GM18520 (cell line): ENCODE results near the gene PRDM15.

Source experiments
- ATAC-seq: cut with Tn5 transposase; IDR thresholded peaks from one replicate; pipeline ENCODE4 v1.9.1; 2021; ENCODE audit not compliant: unreplicated experiment

The PRDM15 gene

DNA sequence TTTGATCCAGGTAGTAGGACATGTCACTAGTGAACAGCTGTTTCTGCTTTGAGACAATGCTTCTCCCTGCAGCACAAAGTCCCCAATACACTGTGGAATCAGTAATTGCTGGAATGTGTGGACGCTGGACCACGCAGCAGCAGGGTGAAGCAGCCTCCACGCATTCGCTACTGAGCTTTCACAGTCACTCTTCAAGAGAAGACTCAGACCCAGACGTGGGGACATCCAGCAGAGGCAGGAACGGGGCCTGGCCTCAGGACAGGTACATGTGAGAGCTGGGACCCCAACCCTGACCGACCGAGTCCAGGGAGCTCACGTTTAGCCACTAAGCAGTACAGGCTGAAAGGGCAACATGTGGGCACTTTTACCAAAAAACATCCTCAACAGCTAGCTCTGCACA lies 34.1 kb upstream of the PRDM15 start:
- no peak for ATAC-seq

DNA sequence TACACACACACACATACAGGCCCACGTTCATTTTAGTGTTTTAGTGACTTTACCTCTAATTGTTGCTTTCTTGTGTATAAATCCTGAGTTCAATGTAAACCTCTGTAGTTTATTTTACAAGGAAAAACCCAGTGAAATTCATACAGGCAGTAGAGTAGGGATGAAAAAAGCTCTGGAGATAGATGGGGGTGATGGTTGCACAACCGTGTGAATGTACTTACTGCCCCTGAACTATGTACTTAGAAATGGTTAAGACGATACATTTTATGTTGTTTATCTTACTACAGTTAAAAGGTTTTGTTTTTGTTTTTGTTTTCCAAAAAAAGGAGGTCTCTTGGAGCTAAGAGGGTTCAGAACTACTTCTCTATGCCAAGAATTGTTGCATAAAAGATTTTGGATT lies 29.7 kb upstream of the PRDM15 start:
- ATAC-seq = no peak

DNA sequence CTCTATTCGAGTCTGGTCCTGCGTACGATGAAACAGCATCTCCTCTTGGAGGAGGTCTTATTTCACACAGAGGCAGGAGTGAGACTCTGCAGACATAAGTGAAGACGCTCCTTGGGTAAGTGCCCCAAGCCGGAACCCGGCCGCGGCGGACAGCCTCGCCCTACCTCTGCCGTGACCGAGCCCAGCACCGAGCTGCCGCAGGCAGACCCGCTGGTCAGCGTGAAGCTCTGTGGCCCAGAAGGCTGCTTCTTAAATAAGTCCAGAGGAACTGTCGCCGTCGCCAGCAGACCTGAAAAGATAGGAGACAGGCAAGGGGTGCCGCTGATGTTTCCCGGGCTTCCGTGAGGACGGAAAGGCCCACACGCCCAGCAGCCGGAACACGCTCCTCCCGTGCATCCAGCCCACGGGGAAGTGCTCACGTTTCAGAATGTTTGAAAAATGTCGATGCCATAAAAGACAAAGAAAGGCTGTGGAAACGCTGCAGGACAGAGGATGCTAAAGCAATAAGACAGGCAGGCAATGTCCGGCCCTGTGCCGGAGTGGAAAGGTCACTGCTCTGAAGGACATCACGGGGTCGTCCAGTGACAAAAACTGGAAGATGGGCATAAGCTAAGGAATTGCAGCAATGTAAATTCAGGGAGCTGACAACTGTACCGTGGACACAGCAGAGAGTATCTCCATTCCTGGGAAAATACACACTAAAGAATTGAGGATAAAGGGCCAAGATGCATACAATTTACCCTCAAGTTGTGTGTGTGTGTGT lies 28.5 kb upstream of the PRDM15 start:
- ATAC-seq = no peak

DNA sequence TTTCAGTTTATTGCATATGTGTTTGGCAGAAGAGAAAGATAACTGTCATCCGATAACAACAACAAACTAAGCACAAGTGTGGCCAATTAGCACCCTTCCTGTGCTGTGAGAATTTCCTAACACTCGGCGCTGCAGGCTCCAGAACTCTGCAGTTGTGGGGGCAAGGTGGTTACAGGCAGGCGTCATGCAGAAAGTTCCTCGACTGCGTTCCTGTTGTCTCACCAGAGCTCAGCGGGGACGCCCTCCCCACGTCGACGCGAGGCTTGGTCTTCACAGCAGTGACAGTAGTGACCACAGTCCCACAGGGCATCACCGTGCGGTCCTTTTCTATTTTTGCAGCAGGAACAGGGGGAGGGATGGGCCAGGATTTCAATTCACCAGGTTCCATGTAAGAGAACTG lies 27.6 kb upstream of the PRDM15 start:
- ATAC-seq = no peak

DNA sequence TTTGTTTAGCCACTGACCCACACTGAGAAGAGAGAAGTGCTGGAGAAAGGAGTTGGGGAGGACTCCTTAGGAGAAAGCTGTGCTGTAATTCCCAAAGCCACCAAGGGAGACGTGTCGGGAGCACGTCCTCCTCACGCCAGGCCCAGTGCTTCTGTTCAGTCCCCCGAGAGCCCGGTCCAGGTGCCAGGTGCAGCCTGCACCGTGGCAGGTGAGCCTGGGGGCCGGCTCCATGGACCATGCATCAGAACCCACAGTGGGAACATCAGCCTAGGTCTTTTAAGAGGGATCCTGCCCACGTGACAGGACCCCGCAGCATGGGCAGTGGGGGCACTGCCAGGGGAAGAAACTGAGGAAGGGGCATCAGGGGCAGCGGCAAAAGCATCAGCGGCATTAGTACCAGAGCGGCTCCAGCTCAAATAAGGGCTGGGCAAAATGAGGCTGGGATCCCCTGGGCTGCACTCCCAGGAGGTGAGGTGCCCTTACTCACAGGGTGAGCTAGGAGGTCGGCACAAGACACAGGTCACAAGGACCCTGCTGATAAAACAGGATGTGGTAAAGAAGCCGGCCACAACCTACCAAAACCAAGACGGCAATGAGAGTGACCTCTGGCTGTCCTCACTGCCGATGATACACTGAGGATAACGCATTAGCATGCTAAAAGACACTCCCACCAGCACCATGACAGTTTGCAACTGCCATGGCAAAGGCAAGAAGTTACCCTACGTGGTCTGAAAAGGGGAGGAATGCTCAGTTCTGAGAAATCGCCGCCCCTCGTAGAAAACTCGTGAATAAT lies 24.6 kb upstream of the PRDM15 start:
- ATAC-seq = no peak

DNA sequence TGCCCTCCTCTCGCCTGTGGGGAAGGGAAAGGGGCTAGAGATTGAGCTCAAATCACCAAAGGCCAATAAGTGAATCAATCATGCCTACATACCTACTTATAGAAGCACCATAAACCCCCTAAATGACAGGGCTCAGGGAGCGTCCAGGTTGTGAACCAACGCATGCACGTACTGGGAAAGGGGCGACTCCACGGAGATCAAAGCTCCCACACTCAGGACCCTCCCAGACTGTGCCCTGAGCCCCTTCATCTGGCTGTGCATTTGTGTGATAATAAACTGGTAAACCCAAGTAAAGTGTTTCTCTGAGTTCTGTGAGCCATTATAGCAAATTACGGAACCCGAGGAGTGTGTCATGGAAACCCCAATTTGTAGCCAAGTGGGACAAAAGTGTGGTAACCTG lies 23.8 kb upstream of the PRDM15 start:
- no peak for ATAC-seq

DNA sequence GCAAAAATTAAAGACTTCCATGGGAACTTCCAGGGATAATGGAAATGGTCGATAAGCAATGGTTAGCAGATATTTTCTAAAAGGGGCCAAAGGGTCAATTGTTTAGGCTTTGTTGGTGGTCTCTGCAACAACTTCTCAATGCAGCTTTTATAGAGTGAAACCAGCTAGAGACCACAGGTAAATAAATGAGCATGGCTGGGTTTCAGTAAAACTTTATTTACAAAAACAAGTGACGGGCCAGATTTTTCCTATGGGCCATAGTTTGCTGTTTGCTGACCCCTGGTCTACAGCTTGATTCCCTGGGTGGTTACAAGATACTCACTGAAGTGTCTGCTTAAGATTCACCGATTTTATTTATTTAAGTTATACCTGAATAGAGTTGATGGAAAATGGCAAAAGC lies 22.6 kb upstream of the PRDM15 start:
- no peak for ATAC-seq

DNA sequence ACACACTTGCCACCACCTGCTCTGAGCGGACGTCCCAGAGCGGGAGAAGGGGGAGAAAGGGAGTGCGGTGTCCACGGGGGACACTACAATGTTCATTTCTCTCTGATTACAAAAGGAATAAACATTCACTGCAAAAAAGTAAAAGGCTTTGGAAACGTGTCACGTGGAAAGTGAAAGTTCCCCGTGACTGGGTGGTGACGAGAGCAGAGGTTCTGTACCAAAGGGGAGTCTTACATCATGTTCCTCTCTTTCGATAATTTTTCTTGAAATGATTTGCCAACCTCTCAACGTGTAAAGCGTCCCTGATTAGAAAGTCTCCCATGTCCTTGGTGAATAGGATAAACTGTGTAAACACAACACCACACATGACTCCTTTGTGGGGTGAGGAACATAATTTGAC lies 22.0 kb upstream of the PRDM15 start:
- no peak for ATAC-seq

DNA sequence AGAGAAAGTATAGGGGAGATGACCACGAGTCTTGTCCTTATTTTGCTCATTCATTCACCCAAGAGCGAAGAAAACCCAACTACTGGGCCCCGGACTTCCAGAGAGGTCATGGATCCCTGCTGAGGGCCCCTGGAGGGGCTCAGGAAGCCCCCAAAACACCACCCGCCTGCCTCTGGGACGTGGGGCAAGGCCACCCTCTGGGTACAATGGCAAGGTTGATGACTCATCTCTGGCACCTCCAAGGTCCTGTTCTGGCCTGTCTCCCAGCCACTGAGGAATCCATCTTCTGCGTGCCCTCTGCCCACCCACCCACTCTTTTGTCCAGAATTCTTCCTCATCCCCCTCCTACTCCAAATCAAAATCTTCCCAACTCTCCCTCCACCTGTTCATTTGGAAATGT lies 21.3 kb upstream of the PRDM15 start:
- ATAC-seq = no peak

DNA sequence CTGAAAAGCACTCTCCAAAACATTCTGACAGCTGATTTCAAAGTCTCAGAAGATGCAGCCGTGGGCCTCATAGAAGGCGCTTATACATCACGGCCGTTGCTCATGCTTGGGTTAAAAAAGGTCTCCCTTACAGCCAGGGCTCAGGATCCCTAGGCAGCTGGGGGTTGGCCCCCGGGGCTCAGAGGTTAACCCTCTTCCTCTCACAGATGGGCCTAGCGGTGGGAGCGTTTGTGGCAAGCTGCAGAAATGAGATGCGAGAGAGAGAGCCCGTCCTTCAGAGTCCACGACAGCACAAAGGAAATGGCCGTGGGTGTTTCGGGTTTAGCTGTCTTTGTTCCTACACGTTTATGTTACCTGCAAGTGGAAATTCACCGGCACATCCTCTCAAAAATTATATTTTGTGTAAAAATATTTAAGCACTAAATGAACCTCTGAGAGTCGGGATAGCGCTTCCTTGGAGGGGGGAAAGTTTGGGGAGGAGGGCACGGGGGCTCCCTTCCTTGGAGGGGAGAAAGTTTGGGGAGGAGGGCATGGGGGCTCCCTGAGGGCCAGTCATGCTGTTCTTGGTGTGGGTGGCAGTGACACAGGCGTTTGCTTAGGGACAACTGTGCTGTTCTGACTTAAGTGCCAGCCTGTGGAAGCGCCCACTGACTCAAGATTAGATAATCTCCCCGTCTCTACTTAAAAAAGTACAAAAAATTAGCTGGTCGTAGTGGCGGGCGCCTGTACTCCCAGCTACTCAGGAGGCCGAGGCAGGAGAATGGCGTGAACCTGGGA lies 20.5 kb upstream of the PRDM15 start:
- ATAC-seq = no peak

DNA sequence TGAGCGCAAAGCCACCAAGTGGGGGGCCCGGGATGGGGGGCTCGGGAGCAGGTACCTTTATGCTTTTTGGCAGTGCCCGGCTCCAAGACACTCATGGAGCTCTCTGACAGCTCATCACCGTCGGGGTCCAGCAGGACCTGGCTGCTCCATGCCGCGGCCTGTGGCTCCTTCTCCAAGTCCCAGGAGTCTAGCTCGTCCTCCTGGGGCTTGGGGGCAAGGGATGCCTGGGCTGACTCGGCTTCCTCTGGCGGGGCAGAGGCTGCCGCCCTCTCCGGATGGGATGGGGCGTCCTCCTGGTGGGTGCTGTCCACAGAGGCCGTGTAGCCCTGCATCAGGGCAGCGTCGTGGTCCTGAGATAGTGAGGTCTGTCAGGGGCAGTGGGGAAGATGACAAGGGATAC lies 19.9 kb upstream of the PRDM15 start:
- ATAC-seq = no peak

DNA sequence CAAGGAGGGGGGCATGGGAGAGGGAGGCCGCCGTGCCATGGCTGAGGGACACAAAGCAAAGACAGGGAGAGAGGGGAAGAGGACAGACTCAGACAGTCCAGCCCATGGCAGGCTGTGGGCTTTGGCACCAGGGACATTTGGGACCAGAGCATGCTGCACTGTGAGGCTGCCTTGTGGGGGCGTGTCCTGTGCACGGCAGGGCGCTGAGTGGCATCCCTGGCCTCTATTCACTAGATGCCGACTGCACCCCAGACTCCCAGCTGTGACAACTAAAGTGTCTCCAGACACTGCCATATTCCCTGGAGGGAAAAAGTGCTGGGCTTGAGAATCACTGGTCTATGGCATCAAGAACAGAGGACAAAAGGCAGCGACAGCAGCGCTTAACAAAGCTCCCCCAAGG lies 18.6 kb upstream of the PRDM15 start:
- no peak for ATAC-seq

DNA sequence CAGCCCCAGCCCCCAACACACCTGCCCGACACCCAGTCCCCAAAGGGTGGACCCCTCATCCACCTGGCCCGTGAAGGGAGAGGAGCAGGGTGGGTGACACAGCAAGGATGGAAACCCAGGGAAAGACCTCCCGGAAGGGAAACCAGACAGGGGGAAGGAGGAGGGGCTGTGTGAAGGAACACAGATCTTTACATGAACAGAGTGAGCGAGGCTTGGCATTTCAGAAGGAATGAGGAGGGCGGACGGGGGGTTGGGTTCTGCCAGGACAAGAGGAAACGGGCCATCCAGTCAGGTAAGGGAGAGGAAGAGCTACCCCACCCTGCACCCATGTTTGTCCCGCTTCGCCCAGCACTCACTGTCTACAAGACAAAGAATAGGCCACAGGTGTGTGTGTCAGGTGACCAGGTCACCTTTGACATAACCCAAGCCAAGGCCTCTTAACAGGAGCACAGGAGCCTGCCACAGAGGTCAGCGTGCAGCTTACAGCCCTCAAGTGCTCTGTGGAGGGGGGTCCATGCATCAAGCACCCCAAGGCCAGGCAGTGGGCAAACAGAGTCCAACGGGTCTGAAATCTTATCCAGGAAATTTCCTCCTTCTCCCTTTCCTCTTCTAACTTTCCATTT lies 18.0 kb upstream of the PRDM15 start:
- ATAC-seq = no peak

DNA sequence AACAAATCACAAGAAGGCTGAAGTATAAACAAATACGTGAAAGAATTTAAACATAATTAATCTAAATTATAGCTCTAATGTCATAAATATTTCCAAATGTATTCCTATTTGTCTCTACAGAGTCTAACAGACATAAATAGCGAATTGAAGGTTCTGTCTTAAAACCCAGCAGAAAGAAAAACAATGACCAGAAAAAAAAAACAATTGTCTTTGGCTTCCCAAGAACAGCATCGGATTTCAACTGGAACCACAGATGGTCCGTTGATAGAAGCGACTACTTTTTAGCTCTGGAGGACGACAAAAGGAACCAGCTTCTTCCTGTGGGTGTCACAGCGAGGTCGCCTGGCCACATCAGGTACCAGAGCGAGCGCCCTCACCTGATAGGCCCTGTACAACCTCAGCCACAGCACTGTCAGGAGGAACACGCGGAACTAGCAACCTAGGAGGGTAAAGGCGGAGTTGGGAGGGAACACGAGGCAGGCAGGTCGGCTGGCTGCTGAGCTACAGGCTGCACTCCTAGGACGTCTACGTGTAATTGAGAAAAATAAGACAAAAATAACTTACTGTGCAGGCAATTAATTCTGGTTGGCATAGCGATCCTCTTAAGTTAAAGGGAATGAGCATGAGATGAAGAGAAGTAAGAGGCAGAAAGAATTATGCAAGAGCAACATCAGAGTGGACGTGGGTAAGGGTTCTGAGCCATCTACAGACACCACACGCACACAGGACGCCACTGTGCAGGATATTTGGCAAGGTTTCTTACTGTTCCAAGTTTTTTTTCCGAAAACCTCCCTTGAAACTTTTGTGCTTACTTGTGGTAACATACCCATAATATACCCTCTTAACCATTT lies 16.7 kb upstream of the PRDM15 start:
- no peak for ATAC-seq

DNA sequence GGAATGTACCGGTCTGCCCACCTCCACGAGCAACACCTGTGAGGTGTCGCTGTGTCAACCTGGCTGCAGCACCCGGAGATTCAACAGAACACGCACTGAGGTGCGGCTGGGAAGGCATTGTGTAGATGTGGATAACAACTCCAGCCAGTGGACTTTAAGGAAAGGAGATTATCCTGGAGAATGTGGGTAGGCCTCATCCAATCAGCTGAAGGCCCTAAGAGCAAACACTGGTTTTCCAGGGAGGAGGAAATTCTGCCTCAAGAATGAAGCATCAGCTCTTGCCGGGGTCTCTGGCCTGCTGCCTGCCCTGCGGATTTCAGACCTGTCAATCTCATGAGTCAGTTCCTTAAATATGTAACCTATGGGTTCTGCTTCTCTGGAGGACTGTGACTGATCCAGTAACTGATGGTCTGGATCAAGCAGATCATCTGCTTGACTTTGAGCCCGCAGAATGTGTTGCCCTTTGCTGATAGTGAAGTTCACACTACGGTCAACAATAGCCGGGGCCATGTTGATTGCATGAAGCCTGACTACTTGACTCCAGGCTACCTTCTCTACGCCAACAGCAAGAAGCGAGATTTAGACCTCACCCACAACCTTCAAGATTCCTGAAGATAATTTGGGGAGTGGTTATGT lies 15.9 kb upstream of the PRDM15 start:
- ATAC-seq = no peak

DNA sequence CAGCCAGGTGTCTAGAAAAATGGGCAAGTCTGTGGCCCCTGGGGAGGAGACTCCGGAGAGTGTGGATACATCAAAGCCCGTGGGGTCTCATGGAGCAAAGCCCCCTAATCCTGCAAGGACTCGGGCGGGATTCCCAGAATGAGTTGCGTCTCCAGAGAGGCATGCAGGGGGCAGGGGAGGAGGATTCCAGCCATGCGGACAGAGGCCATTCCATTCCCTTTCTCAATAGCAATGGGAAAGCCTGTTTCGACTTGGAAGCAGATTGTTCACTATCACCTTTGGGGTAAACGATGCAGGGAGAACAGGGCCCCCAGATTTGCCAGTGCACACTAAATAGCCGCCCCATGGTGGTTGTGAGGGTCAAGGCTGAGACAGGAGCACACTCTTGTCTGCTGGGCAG lies 15.4 kb upstream of the PRDM15 start:
- ATAC-seq = no peak

DNA sequence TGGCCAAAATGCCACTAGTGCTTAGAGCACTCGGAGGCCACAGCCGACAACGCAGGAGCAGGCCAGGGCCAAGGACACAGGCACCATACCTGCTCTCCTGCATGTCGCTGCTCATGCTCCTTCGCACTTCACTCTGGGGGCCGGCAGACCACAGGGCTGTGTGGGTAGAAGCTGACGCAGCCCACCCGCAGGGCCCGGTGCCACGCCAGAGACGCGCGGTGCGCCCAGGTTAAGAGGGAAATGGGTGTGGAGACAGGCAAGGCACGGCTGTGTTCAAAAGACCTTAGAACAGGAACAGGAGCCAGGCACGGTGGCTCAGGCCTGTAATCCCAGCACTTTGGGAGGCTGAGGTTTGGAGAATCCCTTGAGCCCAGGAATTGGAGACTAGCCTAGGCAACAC lies 13.6 kb upstream of the PRDM15 start:
- ATAC-seq = no peak

DNA sequence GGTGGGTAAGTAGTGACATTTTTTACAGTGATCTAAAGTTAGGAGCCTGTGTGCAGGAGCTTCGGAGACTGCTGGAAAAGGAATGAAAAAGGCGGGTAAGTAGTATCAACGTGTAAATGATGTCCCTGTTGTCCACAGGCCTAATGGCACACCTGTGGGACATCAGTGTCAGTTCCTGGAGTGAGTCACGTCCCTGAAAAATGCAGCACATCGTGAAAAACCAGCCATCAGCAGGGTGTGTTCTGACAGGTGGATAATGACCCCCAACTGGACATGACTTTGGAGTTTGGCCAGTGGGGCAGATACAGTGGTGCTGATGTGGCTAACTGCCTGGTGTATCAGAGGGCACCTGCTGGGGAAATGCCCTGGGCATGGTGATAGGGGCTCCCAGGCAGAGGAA lies 12.0 kb upstream of the PRDM15 start:
- ATAC-seq = no peak

DNA sequence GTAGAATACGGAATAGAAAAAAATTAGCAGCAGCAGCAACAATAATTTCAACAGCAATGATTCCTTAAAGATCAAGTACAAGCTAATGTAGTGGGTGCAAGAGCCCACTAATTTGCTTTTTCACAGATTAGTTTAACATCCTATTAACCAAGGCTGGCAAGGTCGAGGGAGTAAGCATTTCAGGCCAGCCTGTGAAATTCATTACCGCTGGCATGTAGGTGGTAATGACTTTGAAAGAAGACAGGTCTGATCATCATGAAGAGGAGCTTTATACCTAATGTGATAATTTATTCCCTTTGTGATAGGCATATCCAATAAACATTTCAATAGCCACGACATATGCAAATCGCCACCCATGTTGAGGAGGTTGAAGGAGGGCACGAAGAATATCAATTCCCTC lies 11.2 kb upstream of the PRDM15 start:
- no peak for ATAC-seq

DNA sequence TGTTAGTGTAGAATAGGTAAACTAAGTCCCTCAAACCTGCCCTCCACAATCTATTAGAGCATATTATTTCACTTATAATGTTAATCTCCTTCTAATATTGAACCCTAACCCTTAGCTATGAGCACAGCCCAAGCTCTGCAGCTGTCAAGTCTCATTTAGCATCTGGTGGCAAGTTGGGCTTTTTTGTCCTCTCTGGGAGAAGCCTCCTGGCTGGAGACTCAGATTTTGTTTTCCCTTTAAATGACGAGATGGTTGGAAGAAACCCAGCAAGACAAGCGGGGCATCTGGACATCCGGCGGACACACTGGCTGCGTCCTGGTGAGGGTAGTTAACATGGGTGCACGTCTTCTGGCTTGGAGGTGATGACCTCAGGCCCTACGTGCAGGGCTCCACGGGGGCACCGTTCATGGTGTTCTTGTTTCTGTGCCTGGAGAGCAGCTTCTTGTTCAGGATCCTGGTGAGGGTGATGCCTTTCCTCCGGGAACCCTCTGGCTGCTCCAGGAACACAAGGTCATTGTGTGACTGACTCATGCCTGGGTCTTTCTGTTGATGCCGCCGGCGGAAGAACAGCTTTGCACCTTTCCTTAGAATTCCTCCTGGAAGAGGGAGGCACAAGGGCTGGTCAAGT lies 9.7 kb upstream of the PRDM15 start:
- no peak for ATAC-seq
